ENCODE measurements around the gene S100A2.

Gene S100A2

DNA sequence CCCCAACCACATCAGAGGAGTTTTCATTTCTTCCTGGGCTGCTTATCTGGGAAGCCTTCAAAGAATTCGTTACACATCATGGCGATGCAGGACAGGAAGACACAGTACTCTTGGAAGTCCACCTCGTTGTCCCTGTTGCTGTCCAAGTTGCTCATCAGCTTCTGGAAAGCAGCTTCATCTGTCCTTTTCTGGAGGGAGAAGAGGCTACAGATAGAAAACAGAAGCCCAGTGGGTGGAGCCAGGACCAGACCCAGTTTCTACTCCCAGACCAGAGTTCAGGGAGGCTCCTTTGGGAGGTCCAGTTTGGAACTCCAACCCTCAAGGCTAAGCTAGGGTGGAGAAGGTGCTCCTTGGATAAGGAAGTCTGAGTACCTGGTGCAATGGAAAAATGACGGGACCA lies 21.9 kb downstream of the S100A2 start:
- no peak for DNase-seq

DNA sequence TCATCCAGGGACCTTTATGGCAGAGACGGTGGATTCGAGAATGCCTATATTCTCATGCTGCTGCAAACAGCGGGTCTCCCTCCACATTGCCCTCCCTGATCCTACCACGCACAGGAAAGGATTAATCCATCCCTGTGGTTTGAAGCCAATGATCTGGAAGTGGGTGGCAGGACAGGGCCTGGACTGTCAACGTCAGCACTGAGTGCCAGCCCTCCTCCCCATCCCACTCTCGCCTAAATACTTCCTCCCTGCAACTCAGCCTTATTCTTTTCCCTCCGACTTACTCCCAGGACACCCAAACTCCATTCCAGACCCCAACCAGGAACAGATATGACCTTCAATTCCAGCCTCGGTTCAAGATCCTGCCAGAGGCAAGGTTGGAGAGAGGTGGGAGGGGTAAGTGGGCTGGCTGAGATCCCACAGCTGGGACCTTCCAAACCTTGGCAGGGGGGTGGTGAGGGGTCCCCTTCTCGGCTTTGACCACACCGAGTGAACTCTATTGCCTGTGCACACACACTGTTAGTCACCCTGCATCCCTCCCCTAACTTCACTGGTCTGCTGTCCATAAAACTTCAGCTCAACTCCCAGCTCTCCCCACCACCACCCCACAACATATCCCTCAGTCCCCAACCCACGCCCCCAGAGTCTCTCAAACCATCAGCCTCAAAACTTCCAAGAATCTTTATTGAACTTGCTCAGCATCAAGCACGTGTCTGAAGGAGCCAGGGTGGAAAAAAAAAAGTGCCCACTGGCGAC lies 22.5 kb downstream of the S100A2 start:
- no peak for DNase-seq

DNA sequence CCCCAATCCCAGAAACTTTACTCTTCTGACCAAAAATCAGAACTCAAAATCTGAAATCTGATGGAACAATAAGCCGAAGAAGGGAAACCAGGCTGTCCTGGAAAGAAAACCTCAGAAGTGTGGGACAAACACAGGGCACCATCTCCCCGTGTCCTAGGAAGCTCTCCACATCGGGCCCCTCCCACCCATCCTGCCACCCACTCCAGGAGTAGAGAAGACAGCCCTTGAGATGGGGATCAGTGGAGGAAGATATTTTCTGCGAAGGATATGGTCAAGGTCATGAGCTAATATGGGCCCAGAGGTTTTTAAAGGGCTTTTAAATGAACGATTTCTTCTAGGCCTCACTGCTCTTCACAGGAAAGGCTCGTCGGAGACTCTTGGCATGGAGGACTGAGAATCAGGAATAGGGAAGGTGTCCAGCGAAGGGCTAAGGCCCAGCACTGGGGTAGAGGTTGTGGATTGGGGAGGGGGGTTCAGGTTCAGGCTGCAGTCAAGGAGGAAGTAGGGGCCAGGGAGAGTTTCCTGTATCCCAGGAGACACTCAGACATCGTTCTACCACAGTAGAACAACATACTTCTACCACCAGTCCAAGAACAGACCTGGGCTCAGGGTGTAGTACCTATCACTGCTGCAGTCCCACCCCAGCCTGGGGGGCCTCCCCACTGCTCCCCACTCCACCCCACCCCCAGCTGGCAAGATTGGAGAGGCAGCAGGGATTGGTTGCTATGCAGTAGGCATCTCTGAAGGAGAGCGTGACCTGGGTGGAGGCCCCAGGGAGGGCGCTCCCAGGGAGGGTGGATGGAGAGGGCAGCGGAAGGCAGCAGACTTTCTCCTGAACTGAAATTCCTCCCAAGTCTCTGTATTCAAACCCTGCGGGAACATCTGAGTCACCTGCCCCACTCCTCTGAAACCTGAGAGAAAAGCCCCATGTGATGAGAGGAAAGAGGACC lies 23.7 kb downstream of the S100A2 start:
- DNase-seq: no peak

DNA sequence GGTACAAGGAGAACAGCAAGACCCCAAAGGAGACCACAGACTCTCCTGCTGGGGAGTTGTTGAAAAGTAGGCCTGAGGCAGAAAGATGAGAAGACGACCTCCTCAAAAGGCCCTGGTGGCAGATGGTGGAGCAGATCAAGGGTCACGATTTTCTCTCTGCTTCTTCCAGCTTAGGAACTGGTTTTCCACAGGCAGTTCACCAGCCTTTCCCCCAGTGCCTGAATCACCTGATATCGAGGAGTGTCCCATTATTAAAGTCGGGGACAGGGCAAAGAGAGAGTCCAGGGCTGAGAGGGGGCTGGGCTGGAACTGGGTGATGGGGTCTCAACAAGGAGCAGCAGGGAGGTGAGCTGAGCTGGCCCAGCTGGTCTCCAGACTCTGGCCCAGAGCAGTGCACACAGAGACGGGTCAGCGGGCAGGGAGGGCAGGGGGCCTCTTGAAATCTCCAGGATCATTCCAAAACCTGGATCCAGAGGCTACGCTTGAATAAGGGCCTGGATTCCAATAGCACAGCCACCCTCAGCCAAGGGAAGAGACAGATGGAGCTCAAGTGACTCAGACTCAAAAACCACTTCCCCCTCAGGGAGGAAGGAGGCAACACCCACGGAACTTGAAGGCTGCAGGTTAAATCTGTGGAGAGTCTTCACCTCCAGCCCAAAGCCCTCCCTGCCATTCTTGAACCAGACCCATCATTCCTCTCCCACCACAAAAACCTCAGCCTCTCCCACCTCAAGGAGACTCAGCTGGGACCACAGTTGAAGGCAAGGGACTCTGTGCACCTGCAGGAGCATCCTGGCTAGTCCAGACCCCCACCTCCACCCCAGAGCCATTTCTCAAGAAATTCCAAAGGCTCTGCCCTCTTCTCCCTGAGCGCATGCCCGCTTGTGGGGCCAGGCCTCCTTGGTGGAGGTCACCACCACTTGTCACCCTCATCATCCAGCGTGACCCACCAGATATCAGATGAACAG lies 25.0 kb downstream of the S100A2 start, which contains the start of gene S100A5:
S100A5 (minus strand) TSS at position 541 of the 968 bp plus-strand sequence. CDS start 743 bp downstream, outside the sequence.
- no peak for DNase-seq

DNA sequence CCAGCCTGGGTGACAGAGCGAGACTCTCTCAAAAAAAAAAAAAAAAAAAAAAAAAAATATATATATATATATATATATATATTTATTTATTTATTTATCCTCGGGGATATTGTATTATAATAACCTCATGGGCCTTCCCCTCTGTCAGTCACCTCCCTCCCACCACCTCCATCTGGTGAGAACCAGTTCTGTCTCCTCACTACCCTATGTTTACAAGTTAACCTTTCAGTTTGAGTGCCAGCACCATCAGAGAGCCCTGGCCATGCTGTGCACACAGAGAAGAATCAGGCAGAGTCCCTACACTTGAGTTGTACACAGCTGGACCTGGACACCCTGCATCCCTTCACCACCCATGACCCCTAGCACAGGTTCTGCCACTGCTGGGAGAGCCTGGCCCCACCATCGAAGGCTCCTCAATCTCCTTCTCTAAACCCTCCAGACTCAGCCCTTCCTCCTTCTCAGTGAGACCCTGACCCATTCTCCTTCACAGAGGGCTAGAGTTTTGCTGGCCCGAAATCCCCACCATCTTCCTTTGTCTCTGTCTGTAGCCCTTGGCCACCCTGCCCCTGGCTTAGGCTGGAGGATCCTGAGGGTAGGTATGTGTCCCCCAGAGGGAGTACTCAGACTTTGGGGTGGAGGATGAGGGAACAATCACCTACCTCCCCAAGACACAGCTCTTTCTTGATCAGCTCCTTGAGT lies 26.1 kb downstream of the S100A2 start:
- DNase-seq: no peak

DNA sequence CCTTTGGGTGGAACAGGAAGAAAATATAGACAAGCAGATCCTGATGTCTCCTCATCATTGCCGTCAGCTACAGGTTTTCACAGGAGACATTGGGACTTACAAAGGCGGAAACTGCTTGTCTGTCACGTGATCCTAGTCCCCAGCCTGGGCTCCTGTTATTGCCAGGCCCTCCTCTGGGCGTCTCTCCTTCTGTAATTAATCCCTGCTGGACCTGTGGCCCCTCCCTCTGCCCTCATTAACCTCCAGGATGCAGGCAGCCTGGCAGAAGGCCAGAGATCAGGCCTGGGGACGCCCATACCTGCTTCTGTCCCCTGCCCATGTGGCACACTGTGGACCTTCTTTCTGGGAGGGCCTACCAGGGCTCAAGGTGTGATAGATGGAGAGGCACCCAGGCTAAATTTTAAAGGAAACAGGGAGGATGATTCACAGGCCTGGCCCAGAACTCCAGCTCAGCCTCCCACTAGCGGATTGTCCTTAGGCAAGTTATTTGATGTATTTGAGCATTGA lies 27.3 kb downstream of the S100A2 start:
- no peak for DNase-seq

DNA sequence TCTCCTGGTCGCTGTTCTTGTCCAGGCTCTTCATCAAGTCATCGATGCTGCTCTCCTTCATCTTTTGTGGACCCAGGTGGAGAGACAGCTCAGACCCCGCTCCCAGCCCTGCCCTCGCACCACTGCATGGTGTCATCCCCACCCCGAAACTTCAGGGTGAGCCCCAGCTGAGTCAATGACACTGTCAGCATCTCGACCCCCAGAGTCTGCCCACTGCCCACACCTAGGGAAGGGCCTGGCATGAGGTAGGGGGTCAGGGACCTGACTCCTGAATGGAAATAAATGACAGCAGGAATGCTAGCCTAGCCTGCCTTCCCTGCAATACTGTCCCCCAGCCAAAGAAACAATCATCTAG lies 28.3 kb downstream of the S100A2 start:
- no peak for DNase-seq

DNA sequence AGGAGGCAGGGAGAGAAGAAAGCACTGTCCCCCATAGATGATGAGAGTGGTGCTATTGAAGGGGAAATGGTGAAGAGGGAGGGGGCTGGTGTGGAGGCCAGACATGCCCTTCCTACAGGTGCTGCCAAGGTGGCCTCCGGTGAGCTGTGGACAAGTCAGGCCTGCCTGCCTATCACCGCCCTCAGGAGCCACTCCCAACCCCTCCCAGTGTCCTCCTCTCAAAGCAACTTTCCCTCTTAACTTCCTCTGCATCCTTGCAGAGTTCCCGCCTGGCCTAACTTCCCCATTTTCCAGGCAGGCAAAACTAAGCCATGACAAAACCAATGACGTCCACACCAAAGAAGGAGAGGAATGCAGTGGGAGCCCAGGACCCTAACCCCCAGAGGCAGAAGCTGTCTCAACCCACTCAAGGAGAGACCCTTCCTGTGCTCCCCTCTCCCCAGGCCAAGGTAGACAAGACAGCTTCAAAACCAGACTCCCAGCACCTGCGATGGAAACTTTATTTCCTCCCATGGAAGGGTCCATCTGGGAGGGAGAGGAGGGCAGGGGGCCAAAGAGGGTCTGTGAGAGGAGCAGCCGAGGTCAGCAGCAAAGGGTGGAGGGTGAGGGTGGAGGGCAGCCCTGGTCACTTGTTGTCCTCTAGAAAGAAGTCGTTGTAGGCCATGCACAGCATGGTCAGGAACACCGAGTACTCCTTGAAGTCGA lies 28.8 kb downstream of the S100A2 start:
- no peak for DNase-seq

DNA sequence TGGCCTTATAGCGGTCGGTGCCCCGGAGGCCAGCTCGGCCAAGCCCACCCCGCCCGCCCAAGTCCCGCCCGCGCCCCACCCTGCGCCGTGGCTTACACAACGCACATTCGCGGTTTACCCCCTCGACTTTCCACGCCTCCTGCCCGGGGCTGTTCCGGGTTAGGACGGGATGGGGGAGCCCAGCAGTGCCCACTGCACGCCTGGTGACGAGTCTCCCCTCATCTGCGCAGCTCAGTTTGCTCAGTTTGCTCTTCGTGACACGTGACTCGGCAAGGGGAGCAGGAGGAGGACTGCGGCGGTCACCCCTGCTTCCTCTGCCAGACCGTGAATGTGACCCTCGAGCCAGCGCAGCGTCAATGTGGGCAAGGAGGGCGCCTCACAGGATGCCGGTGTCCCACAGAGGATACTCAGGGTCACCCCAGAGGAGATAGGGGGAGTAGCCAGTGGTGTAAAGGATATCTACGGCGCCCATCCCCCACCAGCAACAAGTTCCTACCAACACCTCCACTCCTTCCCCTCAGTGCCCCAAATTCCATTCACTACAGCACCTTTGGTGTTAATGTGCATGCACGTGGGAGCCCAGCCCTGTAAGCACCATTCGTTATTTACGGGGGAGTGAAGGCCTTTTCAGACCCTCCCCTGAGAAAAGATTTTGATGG lies 29.5 kb downstream of the S100A2 start:
- DNase-seq: peak; percentile 50

DNA sequence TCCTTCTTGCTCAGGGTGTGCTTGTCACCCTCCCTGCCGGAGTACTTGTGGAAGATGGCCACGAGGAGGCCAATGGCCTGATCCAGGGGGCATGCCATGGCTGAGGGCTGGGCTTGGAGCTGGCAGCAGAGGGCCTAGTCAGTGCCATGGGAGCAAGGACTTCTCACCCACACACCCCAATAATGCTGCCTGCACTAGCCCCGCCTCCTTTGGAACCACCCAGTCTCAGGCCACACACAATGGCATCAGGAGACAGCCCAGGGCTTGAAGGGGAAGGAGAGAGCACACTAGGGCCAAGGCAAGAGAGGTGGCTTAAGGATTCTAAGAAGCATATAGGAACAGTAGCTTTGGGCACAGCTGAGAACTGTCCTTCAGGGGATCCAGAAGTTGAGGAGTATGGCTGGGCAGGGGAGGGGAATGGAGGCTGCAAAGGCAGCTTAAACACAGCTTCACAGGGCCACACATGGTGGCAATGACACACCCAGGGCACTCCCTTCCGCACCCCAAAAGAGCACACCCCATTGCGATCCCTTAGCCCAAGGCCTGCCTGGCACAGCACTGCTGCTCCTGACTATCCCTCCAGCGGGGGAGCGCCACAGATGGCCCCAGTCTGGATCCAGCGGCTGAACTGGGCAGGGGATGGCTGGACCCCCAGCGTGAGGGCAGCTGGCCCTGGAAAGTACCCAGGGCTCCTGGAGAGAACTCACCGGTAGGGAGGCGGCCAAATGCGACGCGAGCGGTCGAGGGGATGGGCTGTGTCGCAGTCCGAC lies 30.2 kb downstream of the S100A2 start, which contains the start of gene S100A6:
S100A6 (minus strand) TSS at position 750 of the 770 bp plus-strand sequence; CDS start at position 98, 652 bp downstream.
- DNase-seq: no peak

DNA sequence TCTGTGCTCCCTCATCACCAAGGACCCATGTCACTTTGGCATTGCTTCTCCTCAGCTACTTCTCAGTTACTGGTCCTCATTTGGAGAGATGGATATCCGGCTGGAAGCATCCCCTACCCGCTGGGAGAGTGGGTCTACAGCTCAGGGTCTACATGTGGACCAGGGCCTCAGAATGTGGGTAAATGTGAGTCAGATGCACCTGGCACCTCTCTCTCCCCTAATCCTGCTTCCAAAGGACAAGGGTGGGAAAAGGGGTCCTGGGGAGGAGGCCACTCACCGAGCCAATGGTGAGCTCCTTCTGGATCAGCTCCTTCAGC lies 30.8 kb downstream of the S100A2 start:
- no peak for DNase-seq

DNA sequence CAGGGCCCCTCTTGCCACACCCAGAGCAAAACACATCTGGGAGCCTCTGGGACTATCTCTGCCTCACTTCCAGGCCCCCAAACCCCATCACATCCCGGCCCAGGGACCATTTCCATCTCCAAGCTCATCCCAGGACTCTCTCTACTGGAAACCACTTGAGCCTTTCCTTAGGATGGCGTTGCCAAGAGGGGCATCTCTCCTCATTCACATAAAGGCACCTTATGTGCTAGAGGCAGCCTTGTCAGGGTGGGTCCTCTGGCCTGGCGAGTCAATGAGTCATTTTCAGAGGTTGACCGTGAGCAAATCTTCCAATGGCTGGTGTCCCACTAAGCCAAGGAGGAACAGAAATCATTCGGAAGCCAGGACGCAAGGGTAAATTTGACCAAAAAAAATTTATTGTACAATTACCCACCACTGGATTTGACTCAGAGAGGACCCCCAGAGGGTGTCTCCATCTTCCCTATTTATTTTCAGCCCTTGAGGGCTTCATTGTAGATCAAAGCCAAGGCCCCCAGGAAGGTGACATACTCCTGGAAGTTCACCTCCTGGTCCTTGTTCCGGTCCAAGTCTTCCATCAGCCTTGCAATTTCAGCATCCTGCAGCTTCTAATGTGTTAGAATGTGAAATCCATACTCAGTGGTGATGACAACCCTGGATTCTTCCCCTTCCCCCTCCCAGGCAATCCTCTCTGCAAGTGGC lies 31.3 kb downstream of the S100A2 start:
- DNase-seq: no peak

DNA sequence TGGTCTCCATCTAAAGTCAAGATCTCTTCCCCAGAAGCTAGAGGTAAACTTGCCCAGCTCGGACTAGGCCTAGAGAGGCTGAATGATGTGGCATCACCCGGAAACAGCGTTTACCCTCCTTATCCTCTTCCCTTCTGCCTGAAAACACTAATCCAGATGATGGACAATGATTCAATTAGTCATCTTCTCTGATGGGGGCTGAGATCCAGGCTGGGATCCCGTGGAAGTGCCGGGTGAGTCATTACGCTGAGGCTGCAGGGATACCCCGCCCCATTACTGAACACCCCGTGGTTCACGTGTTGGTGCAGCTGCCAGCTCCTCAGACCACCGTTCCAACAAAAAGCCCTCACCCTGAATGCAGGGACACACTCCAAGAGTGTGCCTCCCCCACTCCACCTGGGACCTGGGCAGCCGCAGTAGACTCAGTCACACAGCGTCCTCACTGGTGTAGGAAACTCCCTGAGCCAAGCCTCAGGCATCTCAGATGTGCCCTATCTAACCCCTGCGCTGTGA lies 31.9 kb downstream of the S100A2 start:
- no peak for DNase-seq

DNA sequence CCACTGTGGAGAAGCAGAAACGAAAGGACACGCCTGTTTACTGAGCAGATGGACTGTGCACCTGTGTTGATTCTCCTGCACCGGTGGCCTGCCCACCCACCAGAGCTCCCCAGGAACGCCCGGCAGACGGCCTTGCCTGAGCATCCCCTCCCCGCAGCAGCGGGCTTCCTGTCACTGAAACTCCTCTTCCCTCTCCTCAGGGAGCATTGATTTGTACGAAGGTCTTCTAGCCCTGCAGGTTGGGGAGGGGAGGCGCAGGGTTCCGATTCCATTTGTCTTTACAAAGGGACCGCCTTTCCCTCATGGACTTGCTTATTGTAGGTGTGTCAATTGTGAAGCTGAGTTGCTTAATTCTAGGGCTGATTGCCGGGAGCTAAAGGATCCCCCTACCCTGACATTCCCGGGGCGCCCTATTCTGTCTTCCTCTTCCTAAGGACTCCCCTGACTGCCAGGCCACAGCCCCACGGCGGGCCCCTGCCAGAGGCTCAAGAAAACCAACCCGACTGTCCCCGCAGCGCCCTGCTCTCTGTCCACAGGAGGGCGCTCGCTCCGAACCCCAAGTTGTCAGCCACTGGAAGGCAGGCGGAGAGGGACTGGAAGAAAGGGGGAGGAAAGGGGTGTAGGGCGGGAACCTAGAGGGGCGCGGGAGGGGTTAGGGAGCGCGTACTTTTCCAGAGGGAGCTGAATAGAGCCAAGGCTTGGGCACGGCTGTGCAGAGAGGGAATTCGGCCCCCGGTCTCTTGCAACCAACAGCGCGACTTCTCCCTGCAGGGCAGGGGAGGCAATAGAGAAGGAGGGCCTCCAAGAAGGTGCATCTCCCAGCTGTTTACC lies 32.7 kb downstream of the S100A2 start:
- peak; percentile 75 for DNase-seq

DNA sequence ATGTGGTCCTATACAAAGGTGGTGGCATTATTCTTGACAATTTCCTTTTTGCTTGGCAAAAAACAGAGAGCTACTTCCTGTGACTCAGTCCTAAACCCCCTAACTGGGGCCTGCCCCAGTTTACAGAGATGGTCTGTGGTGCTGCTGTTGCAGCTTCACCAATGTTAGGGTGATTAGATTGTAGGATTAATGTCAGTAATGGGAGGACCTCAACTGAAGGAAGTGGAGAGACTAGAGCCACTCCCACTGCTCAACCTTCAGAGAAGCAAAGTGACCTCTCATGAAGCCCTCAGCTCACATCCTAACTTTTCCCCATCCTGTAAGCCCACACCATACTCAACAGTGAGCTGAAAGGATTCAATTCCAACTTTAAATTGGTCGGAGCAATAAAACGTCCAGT lies 33.5 kb downstream of the S100A2 start:
- no peak for DNase-seq

DNA sequence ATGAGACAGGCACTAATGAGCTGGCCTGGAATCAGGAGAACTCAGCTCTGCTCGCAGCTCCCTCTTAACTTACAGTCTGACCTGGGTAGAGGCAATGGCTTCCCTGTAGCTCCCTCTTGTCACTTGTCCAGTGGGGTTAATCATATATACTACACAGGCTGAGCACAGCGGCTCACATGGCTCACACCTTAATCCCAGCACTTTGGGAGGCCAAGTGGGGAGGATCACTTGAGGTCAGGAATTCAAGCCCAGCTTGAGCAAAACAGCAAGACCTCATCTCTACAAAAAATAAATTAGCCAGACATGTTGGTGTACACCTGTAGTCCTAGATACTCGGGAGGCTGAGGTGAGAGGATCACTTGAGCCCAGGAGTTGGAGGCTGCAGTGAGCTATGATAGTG lies 34.0 kb downstream of the S100A2 start:
- no peak for DNase-seq

DNA sequence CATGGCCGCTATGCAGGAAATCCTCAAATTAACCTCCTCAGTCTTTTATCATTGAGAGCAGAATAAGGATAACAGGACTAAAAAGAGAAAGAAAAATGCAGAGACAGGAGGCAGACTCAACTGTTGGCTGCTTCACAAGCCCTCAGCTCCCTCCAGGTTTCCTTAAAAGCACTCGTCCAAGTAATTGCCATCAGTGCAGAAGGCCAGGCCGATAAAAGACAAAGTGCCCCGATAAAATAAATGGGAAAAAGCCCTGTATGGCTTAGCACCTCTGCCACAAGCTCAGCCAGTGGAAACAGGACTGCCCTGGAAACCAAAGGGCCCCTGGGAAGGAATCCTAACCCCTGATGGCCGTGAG lies 38.0 kb downstream of the S100A2 start:
- no peak for DNase-seq

DNA sequence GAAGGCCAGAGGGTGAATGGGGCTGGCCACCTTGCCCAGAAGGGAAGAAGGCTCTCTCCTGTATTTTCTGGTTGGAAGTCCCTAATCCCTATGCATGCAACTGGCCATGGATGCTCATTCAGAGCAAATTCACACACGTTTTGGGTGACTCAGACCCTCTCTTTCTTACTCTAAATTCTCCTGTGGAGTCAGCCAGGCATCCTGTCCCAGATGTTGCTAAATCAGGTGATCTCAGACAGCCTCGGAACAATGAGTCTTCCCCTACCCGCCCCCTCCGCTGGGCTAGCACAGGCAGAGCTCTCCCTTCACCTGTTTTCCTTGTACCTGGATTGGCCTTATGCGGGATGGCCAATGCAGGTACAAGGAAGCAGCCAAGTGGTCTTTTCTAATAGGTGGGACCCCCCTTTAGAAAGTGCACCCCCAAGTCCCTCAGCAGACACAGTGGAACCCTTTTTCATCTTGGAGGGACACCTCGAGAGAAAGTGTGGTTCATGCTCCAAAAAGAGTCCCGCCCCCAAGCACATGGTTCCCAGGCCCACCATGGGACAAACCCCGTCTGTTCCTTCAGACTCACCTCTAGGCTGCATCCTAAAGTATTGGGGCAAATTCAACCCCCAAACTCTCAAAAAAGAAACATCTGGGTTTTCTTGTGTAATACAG lies 38.5 kb downstream of the S100A2 start:
- no peak for DNase-seq
